ENCODE measurements around the gene ACAD9. TPM values are rescaled to one million over a fixed set of nuclear protein-coding genes. Genes with fewer than 3 reads are reported as not detected.

The ACAD9 gene
- total RNA-seq, 1 donor from 2014 or later: 32.4 TPM

- H3K27me3 ChIP-seq (ENCODE audit: insufficient read depth, low read length): no peaks in the 10 kb centered on the region
- peak overlapping the region; percentile 59 for H2AFZ ChIP-seq (ENCODE audit: low read depth, low read length)
- no peak overlapping the region for H3K9ac ChIP-seq (ENCODE audit: low read length)
Measured at GRCh38 chr3:128845119-128845777, 34.2 kb upstream of the ACAD9 start.

GRCh38 chr3:128845778-128846485 is 33.5 kb upstream of the ACAD9 start:
- Mint-ChIP-seq H3K4me3 (ENCODE audit: unreplicated experiment) (no peak overlapping the region), H3K27ac (ENCODE audit: unreplicated experiment) (no peak overlapping the region), H3K27me3 (ENCODE audit: low read depth, unreplicated experiment) (peaks cover 9% of the 10 kb centered on the region), H3K9me3 (ENCODE audit: unreplicated experiment) (peaks cover 4% of the 10 kb centered on the region), H3K36me3 (ENCODE audit: low read depth, unreplicated experiment) (peaks cover 3% of the 10 kb centered on the region), H3K4me1 (ENCODE audit: low read depth, unreplicated experiment) (peaks cover 6% of the 10 kb centered on the region)
- peak overlapping the region; percentile 49 for H3K4me3 ChIP-seq (ENCODE audit: insufficient read depth, low read depth, low read length)
- FAIRE-seq (no peak), DNase-seq (ENCODE audit: low read depth) (peak; percentile 37)
- H3K79me2 ChIP-seq (ENCODE audit: insufficient read depth, low read length): no peaks in the 10 kb centered on the region
- peaks cover 6% of the 10 kb centered on the region for H3K4me1 ChIP-seq (ENCODE audit: insufficient read depth, low read length)
- TF ChIP-seq CTCF (IDR thresholded peaks at IDR 0.05; ENCODE audit: insufficient read depth, low read depth, low read length) (peak; percentile 33), EZH2 (IDR thresholded peaks at IDR 0.05; ENCODE audit: insufficient read depth, low read length) (no peak)
- H3K9me3 ChIP-seq (ENCODE audit: insufficient read depth, low read depth, low read length): no peaks in the 10 kb centered on the region
- no peak overlapping the region for H3K9ac ChIP-seq (ENCODE audit: low read length)
- no peaks in the 10 kb centered on the region for H3K36me3 ChIP-seq (ENCODE audit: insufficient read depth, low read length)
- H3K27ac ChIP-seq (ENCODE audit: low read depth, low read length): no peak overlapping the region
- no peaks in the 10 kb centered on the region for H3K27me3 ChIP-seq (ENCODE audit: insufficient read depth, low read length)
- peak overlapping the region; percentile 89 for H3K4me2 ChIP-seq (ENCODE audit: low read length)
- H4K20me1 ChIP-seq (ENCODE audit: insufficient read depth, low read length): no peaks in the 10 kb centered on the region
- peak overlapping the region; percentile 90 for H2AFZ ChIP-seq (ENCODE audit: low read depth, low read length)

More at GRCh38 chr3:128845119-128845777, 34.2 kb upstream of the ACAD9 start:
- no peaks in the 10 kb centered on the region for H3K9me3 ChIP-seq (ENCODE audit: insufficient read depth, low read depth, low read length)
- peak; percentile 6 for TF ChIP-seq CTCF (IDR thresholded peaks at IDR 0.05; ENCODE audit: insufficient read depth, low read depth, low read length)
- no peak for TF ChIP-seq EZH2 (IDR thresholded peaks at IDR 0.05; ENCODE audit: insufficient read depth, low read length)
- H3K4me1 ChIP-seq (ENCODE audit: insufficient read depth, low read length): peaks cover 6% of the 10 kb centered on the region
- peak overlapping the region; percentile 89 for H3K4me2 ChIP-seq (ENCODE audit: low read length)
- Mint-ChIP-seq H3K4me3 (ENCODE audit: unreplicated experiment) (no peak overlapping the region), H3K27me3 (ENCODE audit: low read depth, unreplicated experiment) (peaks cover 9% of the 10 kb centered on the region), H3K27ac (ENCODE audit: unreplicated experiment) (no peak overlapping the region), H3K4me1 (ENCODE audit: low read depth, unreplicated experiment) (peaks cover 6% of the 10 kb centered on the region), H3K9me3 (ENCODE audit: unreplicated experiment) (peaks cover 6% of the 10 kb centered on the region), H3K36me3 (ENCODE audit: low read depth, unreplicated experiment) (peaks cover 3% of the 10 kb centered on the region)
- DNase-seq (ENCODE audit: low read depth) (no peak), FAIRE-seq (no peak)
- H4K20me1 ChIP-seq (ENCODE audit: insufficient read depth, low read length): no peaks in the 10 kb centered on the region
- H3K36me3 ChIP-seq (ENCODE audit: insufficient read depth, low read length): no peaks in the 10 kb centered on the region
- no peak overlapping the region for H3K27ac ChIP-seq (ENCODE audit: low read depth, low read length)
- H3K4me3 ChIP-seq (ENCODE audit: insufficient read depth, low read depth, low read length): peak overlapping the region; percentile 43
- H3K79me2 ChIP-seq (ENCODE audit: insufficient read depth, low read length): no peaks in the 10 kb centered on the region
